Measurements from ENCODE around the gene KLF11. TPM values are rescaled to one million over a fixed set of nuclear protein-coding genes. Genes with fewer than 3 reads are reported as not detected.
"Not testable (repeated sequence)": the region's sequence is repeated elsewhere in the genome, so short reads cannot be mapped to it uniquely, and the experiment has no call there.

Gene KLF11
- total RNA-seq, 2 experiments from 2014 or later: 7.2 to 8.6 TPM

DNA sequence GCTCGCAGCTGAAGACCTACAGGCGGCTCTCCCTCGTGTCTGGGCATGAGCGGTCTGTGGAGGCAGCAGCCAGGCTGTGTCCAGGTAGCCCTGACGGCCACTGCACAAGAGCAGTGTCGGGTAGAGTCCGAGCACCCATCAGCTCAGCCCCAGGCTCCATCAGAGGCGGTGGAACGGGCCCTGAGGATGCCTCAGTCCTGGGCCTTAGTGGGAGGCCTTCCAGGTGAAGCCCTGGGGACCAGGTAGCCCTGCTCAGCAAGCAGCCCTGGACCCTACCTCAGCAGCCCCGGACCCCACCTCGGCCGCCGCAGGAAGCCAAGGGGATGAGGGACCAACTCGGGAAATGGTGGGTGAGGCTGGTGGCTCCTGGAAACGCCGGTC lies 21.3 kb upstream of the KLF11 start:
- CTCF ChIA-PET: interaction anchor here (0.6 to 1.4 kb wide), 2 partner anchors 208 to 695 kb away, joined by 3 to 4 read pairs; no protein-coding TSS in a partner anchor
- peaks cover 3% of the 10 kb centered on the region for H3K9me3 Mint-ChIP-seq
- H3K4me3 Mint-ChIP-seq: no peak overlapping the region
- H3K27me3 Mint-ChIP-seq: peaks cover 10% of the 10 kb centered on the region
- DNase-seq: no peak
- H3K36me3 Mint-ChIP-seq (ENCODE audit: low read depth): no peaks in the 10 kb centered on the region
- POLR2A ChIA-PET: no interaction called here
- no peaks in the 10 kb centered on the region for H3K4me1 Mint-ChIP-seq
- H3K27ac Mint-ChIP-seq: no peak overlapping the region

- CTCF ChIA-PET: interaction anchor here (1.4 kb wide), 1 partner anchor 209 kb away, joined by 4 read pairs; no protein-coding TSS in a partner anchor
- no peak overlapping the region for H3K27ac Mint-ChIP-seq
Observed at GRCh38 chr2:10022445-10022844, 20.9 kb upstream of the KLF11 start.

GRCh38 chr2:10022966-10023662 lies 20.2 kb upstream of the KLF11 start:
- CTCF ChIA-PET: interaction anchor here (0.9 kb wide), 1 partner anchor 270 kb away, joined by 3 read pairs; no protein-coding TSS in a partner anchor
- no peak for DNase-seq
- POLR2A ChIA-PET: no interaction called here
- no peaks in the 10 kb centered on the region for H3K9me3 Mint-ChIP-seq
- H3K4me1 Mint-ChIP-seq: peaks cover 2% of the 10 kb centered on the region
- peaks cover 4% of the 10 kb centered on the region for H3K27me3 Mint-ChIP-seq
- H3K36me3 Mint-ChIP-seq (ENCODE audit: low read depth): no peaks in the 10 kb centered on the region
- no peak overlapping the region for H3K4me3 Mint-ChIP-seq
- no peak overlapping the region for H3K27ac Mint-ChIP-seq

More at GRCh38 chr2:10022445-10022844, 20.9 kb upstream of the KLF11 start:
- Mint-ChIP-seq H3K9me3 (peaks cover 2% of the 10 kb centered on the region), H3K4me3 (no peak overlapping the region), H3K36me3 (ENCODE audit: low read depth) (no peaks in the 10 kb centered on the region), H3K27me3 (peaks cover 8% of the 10 kb centered on the region), H3K4me1 (no peaks in the 10 kb centered on the region)
- no peak for DNase-seq
- POLR2A ChIA-PET: no interaction called here

DNA sequence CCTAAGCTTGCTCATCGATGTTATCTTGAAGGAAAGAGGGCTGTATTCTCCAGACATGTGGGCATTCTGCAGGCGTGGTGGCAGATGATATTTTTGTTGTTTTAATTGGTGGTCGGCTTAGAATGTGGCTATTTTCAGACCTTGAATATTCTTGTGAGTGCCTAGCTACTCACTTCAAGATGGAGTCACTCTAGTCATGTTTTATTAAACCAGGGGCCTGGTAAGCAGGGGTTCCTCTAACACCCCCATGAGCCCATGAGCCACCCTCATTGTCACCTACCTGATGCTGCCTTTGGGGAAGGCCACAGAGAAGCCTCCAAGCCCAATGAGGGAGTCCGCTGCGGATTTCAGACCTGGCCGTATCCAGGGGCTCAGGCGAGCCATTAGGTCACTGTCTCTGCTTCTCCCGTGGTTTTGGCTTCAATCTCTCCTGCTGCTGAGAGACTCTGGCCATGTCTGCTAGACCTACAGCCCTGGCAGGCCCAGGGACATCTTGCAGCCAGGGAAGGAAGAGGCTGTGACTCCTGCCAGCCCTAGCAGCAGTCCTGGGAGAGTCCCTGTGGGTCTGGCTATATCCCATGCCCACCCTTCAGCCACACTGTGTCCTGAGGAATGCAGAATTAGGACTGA lies 16.3 kb upstream of the KLF11 start:
- no peaks in the 10 kb centered on the region for H3K36me3 Mint-ChIP-seq (ENCODE audit: low read depth)

GRCh38 chr2:10027660-10028330 lies 15.6 kb upstream of the KLF11 start:
- peak overlapping the region; percentile 64 for H3K27ac Mint-ChIP-seq
- no peak for DNase-seq
- no peaks in the 10 kb centered on the region for H3K36me3 Mint-ChIP-seq (ENCODE audit: low read depth)
- ChIA-PET CTCF (interaction anchor here (0.6 to 1.5 kb wide), 3 partner anchors 29 to 44 kb away, joined by 3 to 5 read pairs (median 3); no protein-coding TSS in a partner anchor), POLR2A (no interaction called here)
- no peak overlapping the region for H3K4me3 Mint-ChIP-seq
- peaks cover 24% of the 10 kb centered on the region for H3K4me1 Mint-ChIP-seq
- no peaks in the 10 kb centered on the region for H3K27me3 Mint-ChIP-seq
- no peaks in the 10 kb centered on the region for H3K9me3 Mint-ChIP-seq

More for the DNA sequence above, 16.3 kb upstream of the KLF11 start:
- DNase-seq: no peak
- no peaks in the 10 kb centered on the region for H3K9me3 Mint-ChIP-seq
- peak overlapping the region; percentile 13 for H3K27ac Mint-ChIP-seq
- peaks cover 24% of the 10 kb centered on the region for H3K4me1 Mint-ChIP-seq
- no peak overlapping the region for H3K4me3 Mint-ChIP-seq
- POLR2A ChIA-PET: no interaction called here
- no peaks in the 10 kb centered on the region for H3K27me3 Mint-ChIP-seq
- CTCF ChIA-PET: interaction anchor here (0.6 to 1.4 kb wide), 3 partner anchors 30 to 226 kb away, joined by 3 read pairs; no protein-coding TSS in a partner anchor

- peak overlapping the region; percentile 83 for H3K27ac Mint-ChIP-seq
- H3K9me3 Mint-ChIP-seq: no peaks in the 10 kb centered on the region
- H3K4me3 Mint-ChIP-seq: no peak overlapping the region
- DNase-seq: no peak
- CTCF ChIA-PET: interaction anchor here (1.1 to 1.5 kb wide), 4 partner anchors 8 to 44 kb away, joined by 3 to 5 read pairs (median 5); no protein-coding TSS in a partner anchor
- POLR2A ChIA-PET: no interaction called here
- peaks cover 24% of the 10 kb centered on the region for H3K4me1 Mint-ChIP-seq
- H3K27me3 Mint-ChIP-seq: no peaks in the 10 kb centered on the region
- H3K36me3 Mint-ChIP-seq (ENCODE audit: low read depth): no peaks in the 10 kb centered on the region
Observed at GRCh38 chr2:10028407-10028987, 14.9 kb upstream of the KLF11 start.

DNA sequence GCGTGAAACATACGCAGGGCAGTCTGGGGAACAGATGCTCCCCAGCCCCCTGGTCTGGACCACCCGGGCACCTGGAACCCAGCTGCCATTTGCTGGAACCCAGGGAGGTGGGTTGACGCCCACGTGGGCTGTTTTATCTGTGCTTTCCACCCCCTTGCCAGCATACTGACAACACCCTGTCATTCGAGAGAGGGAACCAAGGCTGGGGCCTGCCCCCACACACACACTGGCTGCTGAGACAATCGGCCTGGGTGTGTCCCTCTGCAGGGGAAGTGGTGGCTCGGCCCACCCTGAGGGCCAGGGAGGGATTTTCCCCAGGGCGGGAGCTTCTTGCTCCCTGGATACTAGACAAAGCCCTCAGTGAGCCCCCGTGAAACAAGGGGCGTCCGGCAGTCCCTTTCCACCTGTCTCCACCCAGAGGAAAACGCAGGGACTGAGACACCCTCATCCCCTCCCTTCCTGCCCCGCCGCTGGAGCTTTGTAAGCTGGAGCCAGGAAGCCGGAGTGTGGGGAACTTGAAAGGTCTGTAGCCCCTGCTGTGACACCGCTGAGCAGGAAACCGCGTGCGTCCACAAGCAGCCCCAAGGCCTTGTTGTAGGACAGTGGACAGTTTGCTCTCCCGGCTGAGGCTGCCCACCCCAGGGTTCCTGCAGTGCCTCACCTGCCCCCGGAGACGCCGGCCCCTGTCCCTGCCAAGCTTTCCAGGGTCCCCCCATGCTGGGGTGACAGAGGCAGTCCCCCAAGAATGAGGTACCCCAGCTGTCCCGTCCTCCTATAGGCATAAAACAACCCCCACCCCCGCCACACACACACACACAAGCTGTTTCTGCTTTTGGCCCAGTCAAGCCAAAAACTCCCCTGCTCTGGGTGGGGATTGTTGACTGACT lies 14.1 kb upstream of the KLF11 start:
- Mint-ChIP-seq H3K9me3 (no peaks in the 10 kb centered on the region), H3K4me1 (peaks cover 24% of the 10 kb centered on the region), H3K4me3 (peak overlapping the region; percentile 6), H3K27me3 (no peaks in the 10 kb centered on the region), H3K27ac (peak overlapping the region; percentile 83), H3K36me3 (ENCODE audit: low read depth) (no peaks in the 10 kb centered on the region)
- peak; percentile 31 for DNase-seq
- ChIA-PET POLR2A (no interaction called here), CTCF (interaction anchor here (0.5 to 1.5 kb wide), 8 partner anchors 9 to 469 kb away, joined by 3 to 5 read pairs (median 4); no protein-coding TSS in a partner anchor)

DNA sequence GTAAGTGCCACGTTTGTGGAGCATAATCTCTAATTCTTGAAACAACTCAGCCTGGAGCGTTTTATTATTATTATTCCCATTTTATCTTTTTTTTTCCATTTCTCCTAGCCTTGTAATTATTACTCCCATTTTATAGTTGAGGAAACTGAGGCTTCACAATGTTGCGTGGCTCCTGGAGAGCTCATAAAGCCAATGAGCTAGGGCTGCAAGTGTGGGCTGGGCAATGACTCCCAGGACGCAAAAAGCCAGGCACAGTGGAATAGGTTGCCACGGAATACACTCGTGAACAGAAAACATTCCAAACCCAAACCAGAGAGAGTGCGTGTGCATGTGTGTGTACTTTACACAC lies 13.5 kb upstream of the KLF11 start:
- Mint-ChIP-seq H3K27me3 (no peaks in the 10 kb centered on the region), H3K4me3 (peak overlapping the region; percentile 6), H3K36me3 (ENCODE audit: low read depth) (no peaks in the 10 kb centered on the region), H3K4me1 (peaks cover 26% of the 10 kb centered on the region), H3K27ac (peak overlapping the region; percentile 83), H3K9me3 (no peaks in the 10 kb centered on the region)
- POLR2A ChIA-PET: no interaction called here
- CTCF ChIA-PET: interaction anchor here (0.7 to 1.5 kb wide), 6 partner anchors 9 to 242 kb away, joined by 3 to 5 read pairs (median 3); no protein-coding TSS in a partner anchor
- no peak for DNase-seq

- Mint-ChIP-seq H3K4me3 (no peak overlapping the region), H3K4me1 (peaks cover 29% of the 10 kb centered on the region), H3K36me3 (ENCODE audit: low read depth) (no peaks in the 10 kb centered on the region), H3K27ac (no peak overlapping the region), H3K9me3 (no peaks in the 10 kb centered on the region), H3K27me3 (no peaks in the 10 kb centered on the region)
- DNase-seq: no peak
- ChIA-PET CTCF (interaction anchor here (0.7 to 0.9 kb wide), 2 partner anchors 46 to 230 kb away, joined by 3 read pairs; no protein-coding TSS in a partner anchor), POLR2A (no interaction called here)
Observed at GRCh38 chr2:10030311-10030736, 13.0 kb upstream of the KLF11 start.

- H3K36me3 Mint-ChIP-seq (ENCODE audit: low read depth); DNase-seq; H3K4me3 Mint-ChIP-seq; H3K9me3 Mint-ChIP-seq; H3K27ac Mint-ChIP-seq; H3K27me3 Mint-ChIP-seq; POLR2A ChIA-PET: not testable (repeated sequence)
- H3K4me1 Mint-ChIP-seq: peaks cover 31% of the 10 kb centered on the region
- CTCF ChIA-PET: interaction anchor here (0.7 to 0.9 kb wide), 3 partner anchors 54 to 442 kb away, joined by 3 read pairs; no protein-coding TSS in a partner anchor
Observed at GRCh38 chr2:10030798-10031197, 12.6 kb upstream of the KLF11 start.

DNA sequence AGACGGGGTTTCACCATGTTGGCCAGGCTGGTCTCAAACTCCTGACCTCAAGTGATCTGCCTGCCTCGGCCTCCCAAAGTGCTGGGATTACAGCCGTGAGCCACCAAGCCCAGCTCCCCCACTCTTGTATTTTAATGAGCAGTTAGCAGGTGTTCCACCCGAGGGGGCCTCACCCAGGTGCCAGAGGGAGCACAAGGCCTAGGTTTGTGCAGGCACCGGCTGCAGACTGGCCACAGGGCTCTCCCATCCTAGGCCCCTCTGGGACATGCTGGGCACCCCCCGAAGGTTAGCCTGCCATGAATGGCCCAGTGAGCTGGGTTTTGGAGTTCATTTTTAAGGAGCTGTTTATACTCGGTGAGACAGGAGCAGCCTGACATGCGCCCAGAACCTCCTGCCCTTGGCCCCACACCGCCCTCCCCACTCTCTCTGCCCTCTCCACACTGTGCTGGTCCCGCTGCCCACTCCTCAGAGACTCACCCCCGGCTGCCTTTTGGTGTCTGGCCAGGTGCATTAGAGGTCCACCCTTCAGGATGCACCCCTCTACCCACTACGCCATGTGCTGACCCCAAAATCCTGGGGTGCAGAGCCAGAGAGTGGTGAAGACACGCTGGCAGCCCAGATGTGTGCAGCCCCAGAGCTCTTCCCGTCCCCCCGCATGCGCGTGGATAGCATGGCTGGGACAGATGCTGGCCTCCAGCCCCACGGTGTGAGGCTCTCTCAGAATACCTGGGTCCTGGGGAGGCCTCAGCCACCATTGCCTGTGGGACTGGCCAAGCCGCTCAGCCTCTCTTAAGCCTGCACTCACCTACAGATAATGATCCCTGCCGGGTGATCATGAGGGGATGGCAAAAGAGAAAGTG lies 11.2 kb upstream of the KLF11 start:
- H3K4me3 Mint-ChIP-seq: no peak overlapping the region

More for the DNA sequence above, 11.2 kb upstream of the KLF11 start:
- no peaks in the 10 kb centered on the region for H3K36me3 Mint-ChIP-seq (ENCODE audit: low read depth)
- H3K27me3 Mint-ChIP-seq: no peaks in the 10 kb centered on the region
- ChIA-PET CTCF (interaction anchor here (0.6 to 1.2 kb wide), 2 partner anchors 12 to 150 kb away, joined by 3 to 4 read pairs; no protein-coding TSS in a partner anchor), POLR2A (no interaction called here)
- peaks cover 31% of the 10 kb centered on the region for H3K4me1 Mint-ChIP-seq
- no peaks in the 10 kb centered on the region for H3K9me3 Mint-ChIP-seq
- no peak overlapping the region for H3K27ac Mint-ChIP-seq
- no peak for DNase-seq
